HT1080 (cell line): Measurements from ENCODE around the gene MRPS35. TPM values are rescaled to one million over a fixed set of nuclear protein-coding genes. Genes with fewer than 3 reads are reported as not detected.

Experiments
- DNase-seq: peaks from one replicate; pipeline ENCODE4 v3.0.0-alpha.2; 2015; ENCODE audit warnings: low read depth
- polyA plus RNA-seq, 2 experiments: library from polyadenylated mRNA; depleted of rRNA; stranded (reverse); fragments of >200 nt; gene quantifications; 2 replicates each; pipeline ENCODE4 v1.2.3, GENCODE V29; 2015
- total RNA-seq: library from RNA; depleted of rRNA; stranded (reverse); fragments of >200 nt; shearing (Covaris generic); gene quantifications from 2 replicates; pipeline ENCODE4 v1.2.3, GENCODE V29; 2014; rRNA removed

The MRPS35 gene
- total RNA-seq = 69.4 and 88.6 TPM in 2 replicates
- 83.7 and 93.8 TPM in 2 replicates for polyA plus RNA-seq (2015; cell fraction: cytosol; rRNA removed)
- 64.3 and 82.8 TPM in 2 replicates for polyA plus RNA-seq (2015; cell fraction: nucleus; rRNA removed)

DNA sequence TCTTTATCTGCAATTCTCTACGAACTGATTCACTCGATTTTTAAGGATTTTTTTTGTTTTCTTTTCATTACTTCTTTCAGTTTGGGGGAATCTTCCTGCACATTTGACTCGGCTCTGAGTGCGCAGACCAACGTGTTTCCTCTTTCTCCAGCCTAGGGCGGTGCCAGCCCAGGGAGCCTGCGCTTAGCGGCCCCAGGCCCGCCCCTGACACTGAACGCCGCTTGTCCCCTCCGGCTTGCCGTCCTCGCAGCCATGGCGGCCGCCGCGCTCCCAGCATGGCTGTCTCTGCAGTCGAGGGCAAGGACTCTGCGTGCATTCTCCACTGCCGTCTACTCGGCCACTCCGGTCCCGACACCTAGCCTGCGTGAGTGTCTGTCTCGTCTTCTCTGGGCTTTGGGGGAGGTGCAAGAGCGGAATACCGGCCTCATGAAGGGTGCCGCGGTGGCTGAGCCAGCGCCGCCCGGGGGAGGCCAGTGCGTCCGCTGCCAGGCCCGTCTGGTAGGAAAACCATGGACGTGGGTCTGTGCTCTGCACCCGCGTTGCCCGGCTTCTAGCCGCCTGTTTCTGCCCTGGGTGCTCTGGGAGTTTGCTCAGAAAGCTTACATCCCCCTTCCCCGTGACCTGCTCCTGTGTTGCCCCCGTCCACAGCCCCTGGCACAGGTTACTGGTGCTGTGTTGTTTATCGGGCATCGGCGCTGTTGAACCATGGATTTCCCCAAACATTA lies at the start of gene MRPS35:
MRPS35 (plus strand) TSS at position 241 of the 725 bp plus-strand sequence; CDS start at position 253, 12 bp downstream.
- DNase-seq = peak; percentile 87

DNA sequence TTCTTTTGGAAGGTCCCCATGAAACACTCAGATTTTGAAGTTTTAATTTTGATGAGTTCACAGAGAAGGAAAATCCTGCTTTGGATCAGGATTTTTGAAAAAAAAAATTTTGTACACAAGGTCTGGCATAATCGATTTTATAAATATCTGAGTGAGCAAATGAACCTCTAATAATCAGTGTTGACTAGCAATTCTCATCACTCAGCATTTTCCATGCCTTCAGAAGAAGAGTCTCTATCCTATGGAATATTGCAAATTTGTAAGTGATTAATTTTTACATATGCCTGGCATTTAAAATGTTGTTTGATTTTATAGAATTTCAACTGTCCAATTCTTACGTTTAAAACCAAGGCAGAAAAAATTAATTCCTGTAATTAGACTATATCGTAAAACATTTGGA lies 44.9 kb upstream of the MRPS35 start:
- DNase-seq = no peak

DNA sequence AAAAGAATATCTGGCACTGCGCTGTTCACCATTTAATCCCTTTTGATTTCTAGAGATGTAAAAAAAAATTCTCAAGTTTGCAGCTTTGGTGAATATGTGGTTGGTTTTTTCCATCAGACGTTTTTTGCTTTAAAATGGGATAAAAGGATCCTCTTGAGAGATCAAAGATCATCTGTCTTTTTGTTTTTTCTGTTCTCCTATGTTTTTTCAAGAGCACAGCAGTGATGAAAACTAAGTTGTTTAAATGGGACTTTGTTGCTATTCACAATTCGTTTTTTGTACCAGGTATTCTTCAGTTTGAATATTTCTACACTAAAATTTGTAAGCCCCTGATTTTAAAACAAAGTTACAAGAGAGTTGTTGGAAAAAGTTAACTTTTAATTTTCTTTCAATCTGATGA lies 44.1 kb upstream of the MRPS35 start:
- no peak for DNase-seq

DNA sequence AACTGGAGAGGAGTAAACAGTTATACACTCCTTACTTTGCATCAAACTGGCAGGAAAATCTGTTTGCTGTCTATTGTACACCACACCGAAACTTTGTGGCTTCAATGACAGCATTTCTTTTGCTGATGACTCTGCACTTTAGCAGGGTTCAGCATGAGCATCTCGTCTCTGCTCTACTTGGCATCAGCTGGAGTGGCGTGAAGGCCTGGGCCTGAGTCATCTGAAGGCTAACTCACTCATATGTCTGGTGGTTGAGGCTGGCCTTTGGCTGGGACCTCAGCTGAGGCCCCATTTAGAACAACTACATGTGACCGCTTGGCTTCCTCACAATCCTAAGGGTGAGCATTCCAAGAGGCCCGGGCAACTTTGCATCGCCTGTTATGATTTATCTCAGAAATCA lies 43.1 kb upstream of the MRPS35 start:
- DNase-seq = peak; percentile 56

DNA sequence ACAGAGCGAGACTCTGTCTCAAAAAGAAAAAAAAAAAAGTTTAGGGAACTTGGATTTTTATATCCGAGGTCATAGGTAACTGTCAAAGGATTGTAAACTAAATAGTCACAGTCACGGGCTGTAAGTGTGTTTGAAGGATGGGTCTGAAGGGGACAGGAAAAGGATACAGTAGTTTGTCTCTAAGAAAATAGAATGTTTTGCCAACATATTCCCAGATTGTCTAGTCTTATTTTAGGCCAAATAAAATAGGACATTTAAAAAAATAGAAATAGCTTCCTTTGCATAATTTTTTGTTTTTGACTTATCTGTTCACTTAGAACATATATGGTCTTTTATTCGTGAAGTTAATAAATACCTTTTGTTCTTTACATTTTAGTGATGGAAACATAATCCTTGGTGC lies 38.6 kb upstream of the MRPS35 start:
- DNase-seq = no peak

DNA sequence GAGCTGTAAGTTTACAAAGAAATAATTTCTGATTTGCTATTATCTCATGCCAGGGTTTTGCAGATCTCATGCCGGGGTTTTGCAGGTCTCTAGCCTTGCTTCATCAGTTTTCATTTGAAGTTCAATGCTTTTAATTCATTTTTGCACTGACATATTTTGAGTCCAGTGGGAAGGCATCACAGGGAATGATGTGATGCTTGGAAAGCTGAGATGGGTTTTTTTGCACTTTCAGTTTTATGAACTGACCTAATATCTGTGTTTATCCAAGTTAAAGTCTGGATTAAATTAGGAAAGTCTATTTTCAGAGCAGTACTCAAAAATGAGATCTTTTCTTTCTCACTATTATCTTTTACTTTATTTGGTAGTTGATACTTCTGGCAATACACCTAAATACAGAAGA lies 38.0 kb upstream of the MRPS35 start:
- DNase-seq = no peak

DNA sequence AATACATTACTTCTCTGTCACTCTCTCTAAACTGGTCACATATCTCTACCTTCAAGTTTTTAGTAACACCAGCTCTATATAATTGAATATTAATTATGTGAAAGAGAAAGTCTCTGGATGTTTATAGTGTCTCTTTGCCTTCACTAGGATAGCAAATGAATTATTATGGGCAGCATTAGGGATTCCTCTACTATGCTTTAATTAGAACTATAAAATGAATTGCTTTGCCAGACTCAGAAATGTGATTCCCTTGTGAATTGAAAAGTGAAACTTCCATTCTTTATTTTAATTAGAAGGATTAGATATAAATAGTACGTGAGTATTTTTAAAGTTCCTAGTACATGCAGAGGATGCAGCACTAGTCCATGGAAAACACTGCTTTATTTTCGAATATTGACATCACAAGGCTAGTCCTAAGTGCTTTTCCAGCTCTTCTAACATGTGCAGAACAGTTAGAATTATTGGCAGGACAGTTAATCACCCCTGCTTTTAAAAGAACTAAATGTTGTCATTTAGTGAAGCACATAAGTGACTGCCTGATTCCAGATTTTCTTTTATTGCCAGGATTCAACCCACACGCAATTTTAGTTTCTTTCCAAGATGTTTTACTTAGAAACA lies 37.4 kb upstream of the MRPS35 start:
- DNase-seq = no peak

DNA sequence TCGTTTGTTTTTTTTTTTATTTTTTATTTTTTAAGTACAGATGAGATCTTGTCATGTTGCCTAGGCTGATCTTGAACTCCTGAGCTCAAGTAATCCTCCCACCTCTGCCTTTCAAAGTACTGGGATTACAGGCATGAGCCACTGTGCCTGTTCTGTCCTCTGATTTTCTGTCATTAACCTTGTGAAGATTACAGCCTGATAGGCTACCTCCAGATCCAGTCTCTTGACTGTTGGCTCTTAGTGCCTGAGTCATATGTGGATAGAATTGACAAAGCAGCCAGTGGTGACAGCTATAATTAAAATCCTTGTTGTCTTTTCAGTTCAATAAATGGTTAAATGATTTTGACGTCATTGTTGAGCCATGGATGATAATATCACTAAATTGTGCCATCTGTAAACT lies 35.6 kb upstream of the MRPS35 start:
- DNase-seq = no peak

DNA sequence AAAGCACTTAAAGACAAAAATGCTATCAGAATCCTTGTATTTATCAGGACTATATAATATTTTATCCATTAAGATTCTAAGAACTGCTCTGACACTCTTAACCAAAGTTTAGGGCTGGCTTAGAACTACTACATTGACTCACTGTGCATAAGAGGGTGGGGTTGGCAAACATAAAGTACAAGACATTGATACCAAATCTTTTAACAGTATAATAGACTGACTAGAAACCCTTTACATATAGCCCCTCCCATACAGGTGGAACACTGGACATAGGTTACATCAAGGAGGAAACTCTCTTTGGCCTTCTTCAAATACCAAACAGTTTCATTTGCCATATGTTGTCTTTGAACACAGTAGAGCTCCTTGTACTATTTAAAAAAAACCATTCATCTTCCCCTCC lies 30.0 kb upstream of the MRPS35 start:
- DNase-seq = no peak

DNA sequence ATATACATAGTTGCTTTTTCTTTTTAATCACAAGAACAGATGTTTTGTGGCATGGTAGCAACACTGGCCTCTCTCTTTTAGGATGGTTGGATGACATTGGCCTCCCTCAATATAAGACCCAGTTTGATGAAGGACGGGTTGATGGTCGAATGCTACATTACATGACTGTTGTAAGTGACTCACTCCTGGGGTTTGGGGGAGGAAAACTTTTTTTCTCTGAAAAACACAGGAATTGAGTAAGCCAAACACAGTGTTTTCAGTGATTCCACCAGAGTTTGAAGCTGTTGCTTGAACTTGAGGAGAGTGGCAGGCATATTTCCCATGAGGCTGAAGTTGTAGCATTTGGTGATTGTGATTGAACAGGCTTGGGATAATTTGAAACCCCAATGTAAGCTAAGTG lies 28.1 kb upstream of the MRPS35 start:
- DNase-seq = peak; percentile 36

DNA sequence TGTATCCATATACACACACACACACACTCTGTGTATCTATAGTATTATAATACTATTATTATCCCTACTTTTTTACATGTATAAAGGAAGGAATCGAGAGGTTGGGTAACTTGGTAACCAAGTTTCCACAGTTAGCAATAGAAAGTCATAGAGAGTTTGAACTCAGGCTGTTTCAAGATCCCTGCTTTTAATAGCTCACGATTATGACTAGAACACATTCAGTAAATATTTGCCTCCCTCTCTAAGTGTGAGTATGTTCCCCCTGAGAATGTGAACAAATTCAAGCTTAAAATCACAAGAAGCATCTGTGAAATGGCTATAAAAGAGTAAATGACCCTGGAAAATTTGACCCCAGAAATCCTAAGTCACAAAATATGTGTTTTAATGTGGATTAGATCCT lies 25.4 kb upstream of the MRPS35 start:
- no peak for DNase-seq

DNA sequence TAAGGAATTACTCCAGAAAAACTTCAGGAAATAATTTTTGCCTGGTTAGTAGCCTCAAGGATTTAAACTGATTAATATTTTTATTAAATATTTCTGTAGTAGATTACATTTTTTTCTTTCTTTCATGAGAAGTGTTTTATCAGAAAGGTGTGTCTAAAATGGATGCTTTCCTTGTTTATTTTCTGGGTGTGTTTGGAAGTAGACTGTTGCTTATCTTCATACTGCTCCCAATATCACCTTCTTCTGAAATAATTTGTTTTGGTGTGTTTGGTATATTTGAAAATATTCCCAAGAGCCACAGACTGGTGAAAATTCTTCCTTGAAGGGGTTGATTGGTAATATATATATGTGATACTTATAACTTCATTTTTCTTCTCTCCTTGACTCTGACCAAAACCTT lies 24.5 kb upstream of the MRPS35 start:
- DNase-seq = no peak

DNA sequence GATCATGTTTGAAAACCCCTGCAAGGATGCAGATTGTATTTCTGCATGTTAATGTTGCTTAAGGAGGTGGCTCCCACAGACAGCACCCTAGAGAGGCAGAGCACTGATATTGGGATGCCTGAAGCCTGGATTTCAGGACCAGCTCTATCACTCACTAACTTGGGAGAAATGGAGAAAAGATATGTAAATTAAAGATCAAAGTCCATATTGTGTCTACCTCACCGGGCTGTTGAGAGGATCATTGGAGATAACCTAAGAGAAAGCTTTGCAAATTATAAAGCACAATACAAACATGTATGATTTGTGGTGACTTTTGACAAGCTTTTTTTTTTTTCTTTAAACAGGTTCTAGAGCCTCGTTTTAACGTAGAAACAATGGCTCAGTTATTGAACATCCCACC lies 22.0 kb upstream of the MRPS35 start:
- DNase-seq = no peak

DNA sequence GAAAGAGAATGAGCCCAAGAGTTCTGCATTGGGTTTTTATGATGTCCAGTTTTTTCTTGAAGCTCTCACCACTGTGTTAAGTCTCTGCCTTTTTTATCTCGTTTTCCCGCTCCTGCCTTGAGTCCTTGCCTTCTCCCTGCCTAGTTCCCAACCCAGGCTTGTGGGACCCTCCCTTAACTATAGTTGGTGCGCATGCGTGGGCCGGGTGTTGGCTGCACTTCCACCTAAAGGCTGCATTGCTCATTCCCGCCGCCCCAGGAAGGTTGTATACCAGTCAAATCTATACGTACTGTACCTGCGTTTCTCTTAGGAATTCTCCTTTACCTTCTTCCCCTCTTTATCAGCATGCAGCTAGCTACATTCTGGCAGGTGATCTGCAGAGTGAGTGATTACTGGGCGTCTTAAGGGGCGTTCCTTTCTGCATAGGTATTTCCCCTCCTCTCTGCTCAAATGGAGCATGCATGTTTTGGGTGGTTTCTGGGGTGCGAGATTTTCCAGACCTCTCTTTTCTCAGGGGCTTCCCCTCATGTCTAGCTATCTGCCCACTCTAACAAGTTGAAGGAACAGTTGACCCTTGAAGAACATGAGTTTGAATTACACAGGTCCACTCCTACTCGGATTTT lies 21.0 kb upstream of the MRPS35 start:
- DNase-seq = no peak

DNA sequence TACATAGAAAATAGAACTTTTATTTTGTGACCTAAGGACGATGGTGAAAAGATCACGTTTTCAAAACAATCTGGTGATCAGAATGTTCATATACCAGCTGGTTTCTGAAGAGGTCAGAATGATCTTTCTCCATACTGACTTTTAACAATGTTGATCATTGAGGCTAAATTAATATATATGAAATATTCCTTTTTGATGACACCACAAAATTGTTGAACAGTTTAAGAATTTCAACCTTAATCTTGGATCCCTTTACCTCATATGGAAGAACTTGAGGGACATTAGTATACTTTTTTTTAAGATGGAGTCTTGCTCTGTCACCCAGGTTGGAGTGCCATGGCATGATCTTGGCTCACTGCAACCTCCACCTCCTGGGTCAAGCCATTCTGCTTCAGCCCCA lies 17.2 kb upstream of the MRPS35 start:
- DNase-seq = no peak

DNA sequence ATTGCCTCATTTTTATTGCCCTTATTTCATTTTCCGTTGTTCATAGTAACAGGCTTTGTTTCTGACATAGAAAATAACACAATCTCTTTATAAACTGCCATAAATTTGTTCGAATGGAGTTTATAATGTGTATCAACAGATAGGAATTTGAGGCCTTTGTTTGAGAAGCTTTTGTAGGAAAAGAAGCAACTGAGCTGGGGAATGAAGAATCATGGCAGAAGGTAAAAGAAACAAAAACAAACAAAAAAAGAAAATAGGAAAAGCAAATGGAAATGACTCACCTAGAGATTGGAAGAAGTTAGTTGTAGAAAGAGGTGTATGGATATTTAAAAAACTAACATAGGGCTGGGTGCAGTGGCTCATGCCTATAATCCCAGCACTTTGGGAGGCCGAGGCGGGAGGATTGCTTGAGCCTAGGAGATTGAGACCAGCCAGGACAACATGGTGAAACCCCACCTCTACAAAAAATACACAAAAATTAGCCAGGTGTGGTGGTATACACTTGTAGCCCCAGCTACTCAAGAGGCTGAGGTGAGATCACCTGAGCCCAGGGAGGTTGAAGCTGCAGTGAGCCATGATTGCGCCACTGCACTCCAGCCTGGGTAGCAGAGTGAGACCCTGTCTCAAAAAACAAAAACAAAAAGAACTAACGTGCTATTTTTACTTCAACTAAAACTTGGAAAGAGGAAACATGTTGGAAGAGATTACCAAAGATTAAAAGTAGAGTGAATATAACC lies 14.9 kb upstream of the MRPS35 start:
- DNase-seq = no peak

DNA sequence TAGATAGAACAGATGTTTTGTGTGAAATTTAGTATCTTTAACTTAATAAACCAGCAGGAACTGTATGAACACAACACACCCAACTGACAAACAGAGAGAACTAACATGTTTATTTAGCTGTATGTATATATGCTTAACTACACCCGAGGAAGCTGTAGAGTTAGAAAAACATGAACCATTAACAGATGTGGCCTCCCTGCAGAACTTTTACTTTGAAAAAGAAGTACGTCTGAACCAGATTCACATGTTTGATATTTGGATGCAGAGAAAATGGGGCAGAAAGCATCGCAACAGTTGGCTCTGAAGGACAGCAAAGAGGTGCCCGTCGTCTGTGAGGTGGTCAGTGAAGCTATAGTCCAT lies 14.4 kb upstream of the MRPS35 start, which contains the start of gene REP15:
REP15 (plus strand) TSS at position 155 of the 360 bp plus-strand sequence; CDS start at position 271, 116 bp downstream.
- DNase-seq = no peak

DNA sequence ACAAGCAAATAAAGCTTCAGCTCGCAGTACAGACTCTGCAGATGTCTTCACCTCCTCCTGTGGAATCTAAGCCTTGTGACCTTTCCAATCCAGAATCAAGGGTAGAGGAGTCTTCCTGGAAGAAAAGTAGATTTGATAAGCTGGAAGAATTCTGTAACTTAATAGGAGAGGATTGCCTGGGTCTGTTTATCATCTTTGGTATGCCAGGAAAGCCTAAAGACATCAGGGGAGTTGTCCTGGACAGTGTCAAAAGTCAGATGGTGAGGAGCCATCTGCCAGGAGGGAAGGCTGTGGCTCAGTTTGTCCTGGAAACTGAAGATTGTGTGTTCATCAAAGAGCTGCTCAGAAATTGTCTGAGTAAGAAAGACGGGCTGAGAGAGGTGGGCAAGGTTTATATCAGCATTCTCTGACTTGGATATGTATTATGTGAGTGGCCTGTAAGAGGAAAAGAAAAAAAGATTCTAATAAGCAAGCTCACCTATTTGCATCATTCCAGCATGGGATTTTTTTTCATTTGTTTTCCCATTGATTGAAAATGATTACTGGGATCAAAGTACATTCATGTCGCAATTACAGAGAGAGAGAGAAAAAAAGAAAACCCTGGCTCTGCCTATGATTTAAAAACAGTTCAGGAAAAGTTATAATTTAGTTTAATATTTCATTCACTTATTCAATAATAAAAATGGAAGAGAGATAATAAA lies 13.6 kb upstream of the MRPS35 start:
- no peak for DNase-seq

DNA sequence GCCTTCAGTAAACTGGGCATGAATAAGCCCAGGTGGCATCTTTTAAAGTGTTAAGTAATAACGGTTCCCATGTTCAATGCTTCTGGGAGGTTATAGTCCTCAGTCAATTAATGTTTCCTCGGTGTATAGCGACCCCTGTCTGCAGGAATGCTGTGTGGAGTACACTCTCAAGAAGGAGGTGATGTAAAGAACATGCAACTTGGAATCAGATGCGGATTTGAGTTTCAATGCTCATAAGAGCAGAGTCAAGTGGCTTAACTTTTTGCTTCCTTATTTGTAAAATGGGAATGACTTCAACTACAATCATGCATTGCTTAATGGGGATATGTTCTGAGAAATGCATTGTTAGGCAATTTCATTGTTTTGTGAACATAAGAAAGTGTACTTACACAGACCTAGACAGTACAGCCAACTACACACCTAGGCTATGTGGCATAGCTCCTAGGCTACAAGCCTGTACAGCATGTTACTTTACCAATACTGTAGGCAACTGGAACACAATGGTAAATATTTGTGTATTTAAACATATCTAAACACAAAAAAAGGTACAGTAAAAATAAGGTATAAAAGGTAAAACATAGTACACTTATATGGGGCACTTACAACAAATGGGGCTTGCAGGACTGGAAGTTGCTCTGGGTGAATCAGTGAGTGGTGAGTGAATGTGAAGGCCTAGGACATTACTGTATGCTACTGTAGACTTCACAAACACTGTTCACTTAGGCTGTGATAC lies 6.7 kb upstream of the MRPS35 start:
- peak; percentile 67 for DNase-seq

DNA sequence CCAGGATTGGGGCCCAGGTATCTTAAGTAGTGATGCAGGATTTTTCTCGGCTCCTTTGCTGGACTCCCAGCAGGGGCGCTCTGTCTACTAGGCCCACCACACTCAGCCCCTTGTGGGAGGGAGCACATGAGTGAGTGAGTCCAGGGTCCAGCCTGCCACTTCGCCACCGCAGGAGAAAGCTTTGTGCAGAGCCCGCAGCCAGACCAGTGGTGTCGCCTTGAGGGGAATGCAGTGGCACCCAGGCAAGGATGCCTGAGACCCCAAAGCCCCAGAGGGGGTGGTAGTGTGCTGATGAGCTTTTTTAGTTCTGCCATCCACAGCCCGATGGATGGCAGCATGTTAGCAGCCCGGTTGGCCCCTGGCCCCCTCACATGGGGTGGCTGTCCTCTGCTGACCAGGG lies 5.4 kb upstream of the MRPS35 start:
- DNase-seq = no peak

DNA sequence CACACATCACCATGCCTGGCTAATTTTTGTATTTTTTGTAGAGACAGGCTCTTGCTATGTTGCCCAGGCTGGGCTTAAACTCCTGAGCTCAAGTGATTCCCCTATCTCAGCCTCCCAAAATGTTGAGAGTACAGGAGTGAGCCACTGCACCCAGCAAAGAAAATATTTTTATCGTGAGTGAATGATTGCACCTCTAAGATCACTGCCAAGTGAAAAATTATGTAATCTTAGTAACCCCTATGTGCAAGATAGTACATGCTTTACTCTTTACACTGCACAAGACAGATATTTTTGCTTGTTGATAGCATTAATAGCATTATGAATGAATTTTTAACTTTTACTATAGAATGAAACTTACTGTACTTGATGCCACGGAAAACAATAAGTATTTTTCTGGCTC lies 3.4 kb upstream of the MRPS35 start:
- DNase-seq = no peak
